HG03108 (cell line): ENCODE data around the gene CTIF.

ENCODE experiments used
- ATAC-seq: cut with Tn5 transposase; IDR thresholded peaks from one replicate; pipeline ENCODE4 v1.9.1; 2021; ENCODE audit warnings: moderate library complexity; ENCODE audit not compliant: unreplicated experiment

The CTIF gene

GRCh38 chr18:48741866-48742265 is 203.0 kb downstream of the CTIF start:
- ATAC-seq, result no peak

DNA sequence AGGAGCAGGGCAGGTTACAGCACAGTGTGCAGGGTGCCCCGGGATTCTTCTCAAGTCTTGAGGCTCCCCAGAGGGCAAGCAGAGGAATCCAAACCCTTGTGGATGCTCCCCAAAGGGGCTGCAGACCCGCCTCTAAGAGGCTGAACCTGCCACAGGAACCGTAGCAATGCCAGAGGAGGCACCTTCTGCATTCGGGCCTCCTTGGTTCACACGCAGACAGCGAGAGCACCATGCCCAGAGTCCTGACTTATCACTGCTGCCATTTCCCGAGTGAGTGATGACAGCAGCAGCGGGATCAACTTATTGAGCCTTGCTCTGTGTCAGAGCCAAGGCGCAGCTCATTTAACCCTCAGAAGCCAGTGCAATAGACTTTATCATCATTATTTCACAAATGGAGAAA is 203.5 kb downstream of the CTIF start:
- no peak for ATAC-seq

DNA sequence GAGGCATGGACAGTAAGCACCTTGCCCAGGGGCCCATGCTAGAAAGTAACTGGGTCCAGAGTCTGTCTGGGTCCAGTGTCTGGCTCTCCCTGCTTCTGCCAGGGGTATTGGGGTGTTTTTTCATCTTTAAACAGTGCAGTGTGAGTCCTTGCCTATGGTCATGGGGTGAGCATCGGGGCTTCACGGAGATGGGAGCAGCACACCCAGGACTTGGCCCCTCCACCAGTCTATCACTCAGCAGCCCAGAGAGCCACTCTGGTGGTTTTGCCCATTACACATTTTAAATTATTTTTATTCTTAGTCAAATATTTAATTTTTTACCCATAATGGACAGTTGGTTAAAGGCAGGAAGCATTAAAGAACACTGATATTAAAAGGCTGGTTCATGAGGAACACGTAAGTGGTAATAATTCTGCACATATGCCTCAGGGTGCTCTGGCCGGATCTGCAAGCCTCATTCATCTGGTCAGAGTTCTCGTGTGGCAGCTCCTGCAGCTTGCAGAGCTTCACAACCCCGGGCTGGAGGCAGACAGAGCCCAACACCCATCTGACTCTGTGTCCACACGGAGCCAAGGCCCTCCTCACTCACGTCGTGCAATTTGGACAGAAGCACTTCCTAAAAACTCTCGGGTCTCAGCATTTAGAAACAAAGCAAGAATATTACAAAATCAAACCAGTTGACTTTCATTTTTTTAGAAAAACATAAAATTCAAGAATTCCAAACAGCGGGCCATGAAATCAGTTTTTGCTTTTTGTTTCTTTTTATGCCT is 204.1 kb downstream of the CTIF start:
- ATAC-seq, result no peak

DNA sequence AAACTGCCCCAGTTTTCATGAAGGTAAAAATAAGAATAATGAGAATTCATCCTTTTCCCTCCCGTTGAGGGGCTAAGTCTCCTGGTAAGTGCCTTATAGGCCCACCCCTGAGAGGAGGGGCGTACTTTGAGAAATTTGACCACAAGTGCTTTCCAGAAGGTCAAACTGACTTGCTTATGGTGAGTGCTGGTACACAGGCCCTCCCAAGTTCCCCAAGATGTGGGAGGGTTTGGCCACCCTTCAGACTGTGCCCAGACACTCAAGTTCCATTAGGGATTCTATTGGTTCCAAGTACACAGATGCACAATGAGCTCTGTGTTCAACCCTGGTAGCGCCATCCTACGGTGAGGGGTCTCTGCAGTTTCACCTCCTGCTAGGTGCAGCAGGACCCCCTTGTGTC is 205.1 kb downstream of the CTIF start:
- ATAC-seq, result no peak

- ATAC-seq, result no peak
These were observed 206.5 kb downstream of the CTIF start for GRCh38 chr18:48745293-48745692.

DNA sequence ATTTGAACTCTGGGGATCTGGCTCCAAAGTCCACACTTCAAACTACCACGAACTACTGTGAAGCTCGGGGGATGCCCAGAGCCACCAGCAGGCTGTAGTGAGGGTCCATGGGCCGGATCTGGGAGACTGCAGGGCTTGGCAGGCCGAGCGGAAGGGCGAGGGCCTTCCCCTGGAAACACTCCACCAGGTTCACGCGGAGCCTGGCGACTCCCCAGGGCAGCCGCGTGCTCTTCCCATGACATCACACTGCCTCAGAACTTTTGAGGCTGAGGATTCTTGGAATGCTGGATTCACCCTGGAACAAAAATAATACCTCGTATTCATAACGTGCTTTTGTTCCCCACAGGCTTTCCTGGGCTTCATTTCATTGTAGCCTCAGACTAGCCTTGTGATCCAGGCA is 210.9 kb downstream of the CTIF start:
- ATAC-seq, result no peak

- ATAC-seq, result no peak
These were observed 211.8 kb downstream of the CTIF start for GRCh38 chr18:48750485-48751175.

- no peak for ATAC-seq
These were observed 213.1 kb downstream of the CTIF start for GRCh38 chr18:48751727-48752468.

DNA sequence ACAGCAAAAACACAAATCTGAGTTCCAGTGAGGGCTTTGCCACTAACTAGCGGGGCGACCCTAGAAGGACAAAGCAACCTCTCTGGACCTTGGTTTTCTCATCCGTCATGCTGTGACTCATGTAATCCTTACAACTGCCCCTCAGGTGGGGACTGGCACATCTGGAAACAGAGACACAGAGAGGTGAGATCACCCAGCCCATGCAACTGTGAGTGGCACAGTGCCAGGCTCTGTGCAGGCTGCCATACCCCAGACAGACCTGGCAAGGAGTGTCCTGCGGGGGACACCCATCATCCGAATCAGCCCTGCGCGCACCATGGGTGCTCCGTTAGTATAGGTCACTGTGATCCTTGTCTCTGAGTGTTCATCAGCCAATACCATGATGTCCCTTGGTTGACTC is 213.6 kb downstream of the CTIF start:
- no peak for ATAC-seq

DNA sequence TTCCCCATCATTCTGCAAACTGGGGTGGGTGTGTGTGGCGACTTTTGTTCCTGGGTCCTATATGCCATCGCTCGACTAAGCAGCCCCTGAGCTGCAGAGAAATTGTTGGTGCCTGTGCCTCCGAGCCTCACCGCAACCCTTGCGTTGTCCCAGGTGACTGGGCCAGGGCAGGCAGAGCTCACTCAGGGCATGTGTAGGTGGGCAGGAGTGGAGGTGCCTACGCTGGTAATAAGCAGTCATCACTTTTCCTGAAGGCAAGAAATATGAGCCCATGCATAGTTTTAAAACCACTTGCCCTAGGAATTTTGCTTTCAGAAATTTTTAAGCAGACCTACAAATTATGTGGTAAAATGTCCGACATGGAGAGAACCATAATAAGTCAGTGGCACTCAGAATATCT is 214.1 kb downstream of the CTIF start:
- no peak for ATAC-seq

DNA sequence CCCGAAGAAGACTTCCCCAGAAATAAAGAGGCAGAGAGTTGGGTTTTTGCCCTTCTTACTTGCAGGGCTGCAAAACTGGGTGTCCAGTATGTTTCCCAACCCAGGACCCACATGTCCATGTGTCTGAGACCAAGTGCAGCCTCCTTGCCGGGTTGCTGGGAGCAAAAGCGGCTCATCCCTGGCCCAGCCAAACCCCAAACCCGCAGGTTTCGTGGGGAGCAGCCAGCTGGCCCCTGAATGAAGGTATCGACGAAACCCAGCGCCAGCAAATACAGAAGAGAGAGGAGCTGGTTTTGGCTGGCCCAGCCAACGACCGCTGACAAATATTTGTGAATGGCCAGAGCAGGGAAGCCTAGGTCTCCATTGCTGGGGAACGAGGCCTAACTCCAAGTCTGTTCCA is 214.9 kb downstream of the CTIF start:
- ATAC-seq, result no peak

GRCh38 chr18:48754559-48754958 is 215.7 kb downstream of the CTIF start:
- ATAC-seq, result no peak

DNA sequence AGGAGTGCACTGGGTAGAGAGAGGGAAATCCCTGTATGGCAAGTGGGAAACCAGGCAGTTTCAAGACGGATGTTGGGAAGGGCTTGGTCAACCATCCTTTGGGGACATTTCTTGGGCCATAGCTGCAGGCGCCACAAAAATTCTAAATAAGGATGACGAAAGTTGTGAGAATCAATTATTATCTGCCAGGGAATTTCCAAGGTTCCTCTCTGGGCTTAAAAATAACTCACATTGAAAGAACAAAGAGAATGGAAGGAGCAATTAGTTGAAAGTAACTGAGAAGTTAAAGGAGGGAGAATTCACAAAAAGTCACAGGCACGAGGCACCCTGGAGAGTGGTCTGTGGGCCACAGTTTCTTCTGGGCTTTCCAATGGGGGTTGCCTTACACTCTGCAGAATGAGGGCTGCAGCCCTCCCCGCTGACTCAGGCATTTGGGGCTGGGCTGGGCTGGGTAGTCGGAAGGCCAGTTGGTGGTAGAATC is 216.2 kb downstream of the CTIF start:
- no peak for ATAC-seq

- ATAC-seq, result no peak
These were observed 217.8 kb downstream of the CTIF start for GRCh38 chr18:48756511-48757226.

GRCh38 chr18:48757367-48757766 is 218.5 kb downstream of the CTIF start:
- no peak for ATAC-seq

DNA sequence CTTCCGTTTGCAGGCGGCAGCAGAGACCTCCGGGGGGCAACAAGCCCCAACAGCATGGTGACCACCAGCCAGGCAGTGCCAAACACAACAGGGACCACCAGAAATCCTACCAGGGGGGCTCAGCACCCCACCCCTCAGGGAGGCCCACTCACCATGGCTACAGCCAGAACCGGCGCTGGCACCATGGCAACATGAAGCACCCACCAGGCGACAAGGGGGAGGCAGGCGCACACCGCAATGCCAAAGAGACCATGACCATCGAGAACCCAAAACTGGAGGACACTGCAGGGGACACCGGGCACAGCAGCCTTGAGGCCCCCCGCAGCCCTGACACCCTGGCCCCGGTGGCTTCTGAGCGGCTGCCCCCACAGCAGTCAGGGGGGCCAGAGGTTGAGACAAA is 219.1 kb downstream of the CTIF start:
- no peak for ATAC-seq

GRCh38 chr18:48761582-48761981 is 222.8 kb downstream of the CTIF start:
- ATAC-seq, result no peak

GRCh38 chr18:48762022-48762421 is 223.2 kb downstream of the CTIF start:
- ATAC-seq, result no peak

- no peak for ATAC-seq
These were observed 224.2 kb downstream of the CTIF start for GRCh38 chr18:48762836-48763718.

- ATAC-seq, result no peak
These were observed 224.9 kb downstream of the CTIF start for GRCh38 chr18:48763719-48764100.
